MM.1S (cell line): ENCODE measurements around the gene SRGAP3.

Experiments used
- EZH2 ChIP-seq: fragments of 300-600 bp; sonication (generic); optimal IDR thresholded peaks from 2 replicates; pipeline ENCODE3; 2017; ENCODE audit warnings: low read depth, mild to moderate bottlenecking, antibody characterized with exemption, low read length, mixed read lengths
- TF ChIP-seq, protein P1 (sequence below): fragments of 300-600 bp; sonication (generic); IDR thresholded peaks from 2 replicates; pipeline ENCODE4 v1.5.1; 2016; ENCODE audit warnings: antibody characterized with exemption, low read length, mixed read lengths

DNA sequence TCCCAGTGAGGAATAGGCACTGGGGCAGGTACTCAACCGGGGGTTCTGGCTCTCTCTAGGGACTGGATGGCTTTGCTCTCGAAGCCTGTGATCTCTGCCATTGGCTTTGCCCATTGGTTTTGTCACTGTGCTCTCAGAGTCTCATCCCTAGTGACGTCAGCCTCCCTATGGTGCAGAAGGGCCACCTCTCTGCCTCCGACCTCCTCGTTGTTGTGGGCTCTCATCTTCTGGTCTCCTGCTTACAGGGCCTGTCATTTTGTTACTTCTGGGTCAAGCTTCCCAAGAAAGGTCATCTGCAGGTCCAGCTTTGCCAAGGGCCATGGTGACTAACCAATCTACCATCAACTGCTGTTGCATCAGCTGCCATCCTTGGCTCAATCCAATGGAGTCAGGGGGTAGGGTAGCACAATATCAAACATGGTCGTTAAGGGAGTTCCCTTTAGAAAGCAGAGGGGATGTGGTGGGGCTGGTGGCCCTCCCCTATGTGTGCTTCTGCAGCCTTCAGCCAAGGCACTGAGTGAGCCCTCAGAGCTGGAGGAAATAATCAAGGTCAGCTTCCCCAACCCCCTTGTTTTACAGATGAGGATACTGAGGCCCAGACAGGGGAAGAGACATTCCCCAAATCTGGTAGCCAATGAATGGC is 272.8 kb downstream of the SRGAP3 start:
- TF ChIP-seq, protein P1, sequence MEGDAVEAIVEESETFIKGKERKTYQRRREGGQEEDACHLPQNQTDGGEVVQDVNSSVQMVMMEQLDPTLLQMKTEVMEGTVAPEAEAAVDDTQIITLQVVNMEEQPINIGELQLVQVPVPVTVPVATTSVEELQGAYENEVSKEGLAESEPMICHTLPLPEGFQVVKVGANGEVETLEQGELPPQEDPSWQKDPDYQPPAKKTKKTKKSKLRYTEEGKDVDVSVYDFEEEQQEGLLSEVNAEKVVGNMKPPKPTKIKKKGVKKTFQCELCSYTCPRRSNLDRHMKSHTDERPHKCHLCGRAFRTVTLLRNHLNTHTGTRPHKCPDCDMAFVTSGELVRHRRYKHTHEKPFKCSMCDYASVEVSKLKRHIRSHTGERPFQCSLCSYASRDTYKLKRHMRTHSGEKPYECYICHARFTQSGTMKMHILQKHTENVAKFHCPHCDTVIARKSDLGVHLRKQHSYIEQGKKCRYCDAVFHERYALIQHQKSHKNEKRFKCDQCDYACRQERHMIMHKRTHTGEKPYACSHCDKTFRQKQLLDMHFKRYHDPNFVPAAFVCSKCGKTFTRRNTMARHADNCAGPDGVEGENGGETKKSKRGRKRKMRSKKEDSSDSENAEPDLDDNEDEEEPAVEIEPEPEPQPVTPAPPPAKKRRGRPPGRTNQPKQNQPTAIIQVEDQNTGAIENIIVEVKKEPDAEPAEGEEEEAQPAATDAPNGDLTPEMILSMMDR: no peak
- no peak for TF ChIP-seq EZH2
